B cell (primary cell): ENCODE results near the gene UPK3B. TPM values are rescaled to one million over a fixed set of nuclear protein-coding genes. Genes with fewer than 3 reads are reported as not detected.
"Not testable (repeated sequence)": the region's sequence is repeated elsewhere in the genome, so short reads cannot be mapped to it uniquely, and the experiment has no call there.

Experiments used
- ATAC-seq: fragments of 200-7000 bp; cut with Tn5 transposase; one replicate; pipeline ENCODE4 v1.10.0; 2021; ENCODE audit warnings: low read depth, mild to moderate bottlenecking, moderate number of reproducible peaks, moderate library complexity
- CTCF ChIA-PET: fragments of 350-600 bp; sonication (Branson Sonifier 250); formaldehyde crosslinking; loops from one replicate; lab custom pipeline; 2021; ENCODE audit warnings: antibody characterized with exemption, inconsistent platforms; lab: Charles Lee
- POLR2A ChIA-PET: fragments of 350-600 bp; sonication (Branson Sonifier 250); formaldehyde crosslinking; loops from one replicate; lab custom pipeline; 2021; ENCODE audit warnings: antibody characterized with exemption; lab: Charles Lee
- DNase-seq: peaks from one replicate; pipeline ENCODE4 v3.0.0; 2013
- H2AFZ ChIP-seq: 2 replicates; pipeline ENCODE4 v1.6.1; 2012; ENCODE audit warnings: mild to moderate bottlenecking, low read depth, low read length; ENCODE audit not compliant: insufficient read depth, poor library complexity, severe bottlenecking
- H3K27ac ChIP-seq, 2 donors: 1 replicate in 1 of 2; 2 replicates in 1 of 2; pipeline ENCODE4 v1.5.1; 2012 to 2013; ENCODE audit warnings: low read length in 2 of 2, mild to moderate bottlenecking in 2 of 2, moderate library complexity in 1 of 2
- H3K27me3 ChIP-seq, 4 experiments: fragments of 200-600 bp in 1 of 4; sonication (generic) in 1 of 4; replicated peaks in 1 of 4; 1 replicate in 2 of 4; 2 replicates in 2 of 4; pipeline versions ENCODE4 v1.6.1 to v1.7.0; 2013 to 2016; ENCODE audit warnings: low read length in 3 of 4, mild to moderate bottlenecking in 2 of 4, mixed read lengths in 1 of 4, moderate library complexity in 1 of 4; ENCODE audit not compliant: insufficient read depth in 4 of 4, control insufficient read depth in 3 of 4; ENCODE audit errors: control extremely low read depth in 1 of 4
- H3K36me3 ChIP-seq, 2 experiments: replicated peaks in 1 of 2; 1 replicate in 1 of 2; 2 replicates in 1 of 2; pipeline versions ENCODE4 v1.6.1 to v1.7.1; 2013; ENCODE audit warnings: low read length in 1 of 2; ENCODE audit not compliant: insufficient read depth in 2 of 2, control insufficient read depth in 1 of 2; ENCODE audit errors: control extremely low read depth in 1 of 2, extremely low read depth in 1 of 2
- H3K4me1 ChIP-seq, 2 donors: fragments of 200-600 bp in 1 of 2; sonication (generic) in 1 of 2; 1 replicate in 1 of 2; 2 replicates in 1 of 2; pipeline versions ENCODE4 v1.5.1 to v1.6.1; 2013 to 2017; ENCODE audit warnings: low read length in 2 of 2; ENCODE audit not compliant: control insufficient read depth in 2 of 2, insufficient read depth in 2 of 2
- H3K4me2 ChIP-seq: replicated peaks from 2 replicates; pipeline ENCODE3; 2012; ENCODE audit warnings: mild to moderate bottlenecking, low read depth, low read length; ENCODE audit not compliant: poor library complexity, severe bottlenecking
- H3K4me3 ChIP-seq, 5 experiments: fragments of 200-600 bp in 1 of 5; sonication (generic) in 1 of 5; 1 replicate in 3 of 5; 2 replicates in 2 of 5; pipeline versions ENCODE4 v1.5.1 to v1.7.0; 2011 to 2016; ENCODE audit warnings: low read length in 4 of 5, mild to moderate bottlenecking in 4 of 5, low read depth in 2 of 5, control low read depth in 1 of 5, moderate library complexity in 1 of 5; ENCODE audit not compliant: insufficient read depth in 1 of 5; ENCODE audit errors: control extremely low read depth in 1 of 5, extremely low read depth in 1 of 5
- H3K79me2 ChIP-seq: fragments of 200-600 bp; sonication (generic); one replicate; pipeline ENCODE4 v1.6.0; 2016; ENCODE audit warnings: low read length; ENCODE audit not compliant: control insufficient read depth, insufficient read depth
- H3K9ac ChIP-seq: fragments of 200-600 bp; sonication (generic); 2 replicates; pipeline ENCODE4 v1.6.1; 2017; ENCODE audit warnings: mild to moderate bottlenecking, low read length, moderate library complexity
- H3K9me3 ChIP-seq, 3 donors: one replicate each; pipeline versions ENCODE4 v1.6.1 to v1.7.1; 2013; ENCODE audit warnings: low read length in 2 of 3; ENCODE audit not compliant: control insufficient read depth in 2 of 3, insufficient read depth in 1 of 3; ENCODE audit errors: control extremely low read depth in 1 of 3
- H4K20me1 ChIP-seq: 2 replicates; pipeline ENCODE4 v1.6.0; 2012; ENCODE audit warnings: mild to moderate bottlenecking, low read length; ENCODE audit not compliant: insufficient read depth, control insufficient read depth, poor library complexity, severe bottlenecking
- H3K27ac Mint-ChIP-seq: one replicate; pipeline ENCODE4 v1.8.0; 2021; ENCODE audit warnings: mixed read lengths
- H3K27me3 Mint-ChIP-seq: one replicate; pipeline ENCODE4 v1.8.0; 2021; ENCODE audit warnings: mixed read lengths
- H3K4me1 Mint-ChIP-seq: one replicate; pipeline ENCODE4 v1.8.0; 2021; ENCODE audit warnings: mixed read lengths
- H3K4me3 Mint-ChIP-seq: one replicate; pipeline ENCODE4 v1.8.0; 2021; ENCODE audit warnings: mixed read lengths
- H3K9me3 Mint-ChIP-seq: one replicate; pipeline ENCODE4 v1.8.0; 2022; ENCODE audit warnings: mixed read lengths; ENCODE audit not compliant: insufficient read depth
- WGBS: methylation state at CpG from one replicate; pipeline ENCODE4 v1.1.5; 2013; ENCODE audit warnings: missing lambda C conversion rate; ENCODE audit not compliant: insufficient coverage; 5-methylcytosine and 5-hydroxymethylcytosine counted together
- intact Hi-C: fragments of 100-400 bp; cut with micrococcal nuclease; formaldehyde crosslinking; loops from one replicate; pipeline ENCODE4 v1.10.0; 2022
- polyA plus RNA-seq: library from polyadenylated mRNA; depleted of rRNA; stranded (reverse); fragments of >200 nt; gene quantifications from 2 replicates; pipeline ENCODE4 v1.2.3, GENCODE V29; 2012
- total RNA-seq, 2 donors: library from RNA; stranded (reverse); fragments of 120-200 nt in 1 of 2; gene quantifications; 1 replicate in 1 of 2; 2 replicates in 1 of 2; pipeline versions ENCODE4 v1.2.3 to v1.2.4, GENCODE V29; 2013 to 2022

The UPK3B gene
- total and polyA plus RNA-seq, 2 donors (not counting 1 experiment from before 2014, with no cell fraction given): 2.8 to 4.9 TPM

- H3K9me3 Mint-ChIP-seq, H3K9me3 ChIP-seq, H3K4me3 ChIP-seq, H3K4me2 ChIP-seq, H3K27me3 Mint-ChIP-seq, H3K27ac ChIP-seq, H3K4me3 Mint-ChIP-seq, H3K4me1 Mint-ChIP-seq, H3K79me2 ChIP-seq, H2AFZ ChIP-seq, H3K27ac Mint-ChIP-seq, ATAC-seq, H3K27me3 ChIP-seq, H3K9ac ChIP-seq, DNase-seq, intact Hi-C loops, H3K4me1 ChIP-seq, POLR2A ChIA-PET, H4K20me1 ChIP-seq, CTCF ChIA-PET: not testable (repeated sequence)
- WGBS: 100% methylated on average over 9 of the region's 12 CpGs
- H3K36me3 ChIP-seq: peaks cover 0 to 12% of the 10 kb centered on the region in 2 experiments
These were observed 7.1 kb upstream of the UPK3B start for GRCh38 chr7:76503244-76503643.

GRCh38 chr7:76504351-76505167 lies 5.8 kb upstream of the UPK3B start:
- H2AFZ ChIP-seq, H3K27ac ChIP-seq, H3K4me2 ChIP-seq, H3K9me3 Mint-ChIP-seq, H3K4me1 ChIP-seq, H3K27ac Mint-ChIP-seq, H3K79me2 ChIP-seq, H3K9ac ChIP-seq, H3K4me3 Mint-ChIP-seq, POLR2A ChIA-PET, DNase-seq, H4K20me1 ChIP-seq, H3K4me1 Mint-ChIP-seq, ATAC-seq, H3K9me3 ChIP-seq, intact Hi-C loops, H3K27me3 ChIP-seq, H3K4me3 ChIP-seq, CTCF ChIA-PET, H3K27me3 Mint-ChIP-seq: not testable (repeated sequence)
- H3K36me3 ChIP-seq: peaks cover 0 to 12% of the 10 kb centered on the region in 2 experiments
- 94% methylated on average over 11 of the region's 33 CpGs for WGBS
